Measurements from ENCODE around the gene SH3PXD2B.

GRCh38 chr5:172452398-172453205 is 1.7 kb downstream of the SH3PXD2B start:
- TF ChIP-seq EZH2phosphoT487 (IDR thresholded peaks at IDR 0.05; ENCODE audit: insufficient read depth, low read depth) (no peak), EZH2 (IDR thresholded peaks at IDR 0.05; ENCODE audit: insufficient read depth, poor library complexity, severe bottlenecking) (no peak)
